Thoracic aorta (tissue), 2 donors: ENCODE data around the gene C16orf96. TPM values are rescaled to one million over a fixed set of nuclear protein-coding genes. Genes with fewer than 3 reads are reported as not detected.
"Not testable (repeated sequence)": the region's sequence is repeated elsewhere in the genome, so short reads cannot be mapped to it uniquely, and the experiment has no call there.

ENCODE experiments used
- ATAC-seq: fragments of 150-250 bp; one replicate; pipeline ENCODE4 v1.8.0; 2017; ENCODE audit warnings: low read depth; ENCODE audit not compliant: insufficient number of reproducible peaks, low FRiP score
- DNase-seq: peaks from one replicate; pipeline ENCODE4 v3.0.0-alpha.2; 2020; ENCODE audit warnings: low spot score
- H3K27ac ChIP-seq, 2 donors: fragments of 200-600 bp; sonication (generic); 1 replicate in 1 of 2; 2 replicates in 1 of 2; pipeline ENCODE4 v1.5.1; 2016; ENCODE audit warnings: mild to moderate bottlenecking in 2 of 2, moderate library complexity in 2 of 2
- H3K27me3 ChIP-seq: fragments of 200-600 bp; sonication (generic); replicated peaks from 2 replicates; pipeline ENCODE4 v1.6.0; 2016; ENCODE audit warnings: mild to moderate bottlenecking; ENCODE audit not compliant: insufficient read depth
- H3K36me3 ChIP-seq: fragments of 200-600 bp; sonication (generic); one replicate; pipeline ENCODE4 v1.5.1; 2016
- H3K4me1 ChIP-seq, 2 donors: fragments of 200-600 bp; sonication (generic); 1 replicate in 1 of 2; 2 replicates in 1 of 2; pipeline versions ENCODE4 v1.5.1 to v1.6.0; 2016; ENCODE audit warnings: low read depth in 2 of 2, mild to moderate bottlenecking in 1 of 2; ENCODE audit not compliant: control insufficient read depth in 1 of 2
- H3K4me3 ChIP-seq: fragments of 200-600 bp; sonication (generic); 2 replicates; pipeline ENCODE4 v1.5.1; 2016; ENCODE audit warnings: mild to moderate bottlenecking
- H3K9me3 ChIP-seq: fragments of 200-600 bp; sonication (generic); 2 replicates; pipeline ENCODE4 v1.5.1; 2016
- CTCF ChIP-seq: fragments of 200-600 bp; sonication (generic); IDR thresholded peaks from one replicate; pipeline ENCODE4 v1.5.1; 2019; ENCODE audit warnings: antibody characterized with exemption
- total RNA-seq, 2 donors: library from RNA; depleted of rRNA; stranded (reverse); fragments of >200 nt; gene quantifications; one replicate each; pipeline versions ENCODE4 v1.1.0 to v1.2.3, GENCODE V29; 2016

Gene C16orf96
- total RNA-seq, 2 donors from 2014 or later: not detected

- TF ChIP-seq CTCF: no peak
- ATAC-seq: no peak
- DNase-seq: no peak
- Histone ChIP-seq H3K27ac (no peak overlapping the region), H3K4me1 (no peaks in the 10 kb centered on the region), H3K9me3 (no peaks in the 10 kb centered on the region), H3K36me3 (no peaks in the 10 kb centered on the region), H3K27me3 (no peaks in the 10 kb centered on the region), H3K4me3 (no peak overlapping the region)
Observed at GRCh38 chr16:4572715-4573114, 16.6 kb downstream of the C16orf96 start.

- H3K27me3 ChIP-seq, DNase-seq, H3K4me1 ChIP-seq, H3K4me3 ChIP-seq, H3K9me3 ChIP-seq, H3K36me3 ChIP-seq, ATAC-seq, H3K27ac ChIP-seq: not testable (repeated sequence)
Observed at GRCh38 chr16:4573926-4574325, 17.8 kb downstream of the C16orf96 start.

GRCh38 chr16:4574919-4575705 lies 19.0 kb downstream of the C16orf96 start:
- no peak for TF ChIP-seq CTCF
- no peak for ATAC-seq
- Histone ChIP-seq H3K27ac (no peak overlapping the region), H3K9me3 (no peaks in the 10 kb centered on the region), H3K4me3 (no peak overlapping the region), H3K36me3 (no peaks in the 10 kb centered on the region), H3K27me3 (no peaks in the 10 kb centered on the region), H3K4me1 (no peaks in the 10 kb centered on the region)
- no peak for DNase-seq

GRCh38 chr16:4576008-4576407 lies 19.9 kb downstream of the C16orf96 start:
- H3K4me1 ChIP-seq: no peaks in the 10 kb centered on the region
- no peaks in the 10 kb centered on the region for H3K36me3 ChIP-seq
- no peaks in the 10 kb centered on the region for H3K9me3 ChIP-seq
- no peak overlapping the region for H3K4me3 ChIP-seq
- DNase-seq (no peak), ATAC-seq (no peak)
- H3K27ac ChIP-seq: no peak overlapping the region
- no peak for TF ChIP-seq CTCF
- no peaks in the 10 kb centered on the region for H3K27me3 ChIP-seq

GRCh38 chr16:4578961-4579530 lies 22.9 kb downstream of the C16orf96 start:
- Histone ChIP-seq H3K27ac (no peak overlapping the region), H3K4me1 (no peaks in the 10 kb centered on the region), H3K4me3 (no peak overlapping the region), H3K9me3 (no peaks in the 10 kb centered on the region), H3K36me3 (no peaks in the 10 kb centered on the region), H3K27me3 (no peaks in the 10 kb centered on the region)
- no peak for TF ChIP-seq CTCF
- DNase-seq: no peak
- no peak for ATAC-seq
